RWPE1 (cell line): ENCODE results near the gene ABHD16A.

Source experiments
- CTCF ChIA-PET: fragments of 350-600 bp; sonication (Branson Sonifier 250); formaldehyde crosslinking; extraction: SDS; loops from one replicate; lab custom pipeline; 2021; lab: Yijun Ruan, JAX
- POLR2A ChIA-PET: fragments of 400-600 bp; formaldehyde crosslinking; extraction: SDS; loops from one replicate; lab custom pipeline; 2020; ENCODE audit warnings: antibody characterized with exemption; ENCODE audit not compliant: low non-redundant PET; lab: Yijun Ruan, JAX
- DNase-seq: peaks from one replicate; pipeline ENCODE4 v3.0.0; 2012; ENCODE audit warnings: low spot score
- H3K27ac ChIP-seq: fragments of 450-650 bp; 2 replicates; pipeline ENCODE4 v1.5.1; 2017
- TF ChIP-seq, protein P1 (sequence below): fragments of 450-650 bp; conservative IDR thresholded peaks from 2 replicates; pipeline ENCODE4 v1.5.1; 2017; ENCODE audit warnings: low read depth, mild to moderate bottlenecking

ABHD16A gene

DNA sequence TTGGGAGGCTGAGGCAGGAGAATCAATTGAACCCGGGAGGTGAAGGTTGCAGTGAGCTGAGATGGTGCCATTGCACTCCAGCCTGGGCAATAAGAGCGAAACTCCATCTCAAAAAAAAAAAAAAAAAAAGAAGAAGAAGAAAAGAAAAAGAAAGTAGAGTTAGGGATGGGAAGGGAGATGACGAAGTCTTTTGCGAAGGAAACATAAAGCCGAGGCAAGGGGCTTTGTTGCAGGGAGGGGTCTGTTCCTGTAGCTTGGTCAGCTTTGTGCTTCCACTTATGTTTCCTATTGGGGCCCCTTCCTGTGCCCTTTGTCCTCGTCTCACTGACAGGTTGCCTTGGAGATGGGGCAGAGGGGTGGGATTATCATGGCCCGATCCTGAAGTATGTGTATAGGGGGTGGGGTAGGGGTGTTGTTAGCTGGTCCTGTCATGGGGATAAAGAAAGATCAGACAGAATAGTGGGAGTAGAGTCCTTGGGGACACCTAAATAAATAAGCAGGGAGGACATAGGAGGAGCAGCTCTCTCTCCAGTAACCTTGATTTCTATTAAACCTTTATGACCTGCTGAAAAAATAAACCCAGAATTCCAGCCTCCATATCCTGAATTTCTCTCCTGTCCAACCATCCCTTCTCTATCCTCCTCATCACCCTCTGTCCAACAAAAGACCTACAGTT lies 34.3 kb upstream of the ABHD16A start:
- ChIA-PET CTCF (interaction anchor here (0.6 kb wide), 1 partner anchor 57 kb away, joined by 4 read pairs; no protein-coding TSS in a partner anchor), POLR2A (no interaction called here)
- TF ChIP-seq, protein P1, sequence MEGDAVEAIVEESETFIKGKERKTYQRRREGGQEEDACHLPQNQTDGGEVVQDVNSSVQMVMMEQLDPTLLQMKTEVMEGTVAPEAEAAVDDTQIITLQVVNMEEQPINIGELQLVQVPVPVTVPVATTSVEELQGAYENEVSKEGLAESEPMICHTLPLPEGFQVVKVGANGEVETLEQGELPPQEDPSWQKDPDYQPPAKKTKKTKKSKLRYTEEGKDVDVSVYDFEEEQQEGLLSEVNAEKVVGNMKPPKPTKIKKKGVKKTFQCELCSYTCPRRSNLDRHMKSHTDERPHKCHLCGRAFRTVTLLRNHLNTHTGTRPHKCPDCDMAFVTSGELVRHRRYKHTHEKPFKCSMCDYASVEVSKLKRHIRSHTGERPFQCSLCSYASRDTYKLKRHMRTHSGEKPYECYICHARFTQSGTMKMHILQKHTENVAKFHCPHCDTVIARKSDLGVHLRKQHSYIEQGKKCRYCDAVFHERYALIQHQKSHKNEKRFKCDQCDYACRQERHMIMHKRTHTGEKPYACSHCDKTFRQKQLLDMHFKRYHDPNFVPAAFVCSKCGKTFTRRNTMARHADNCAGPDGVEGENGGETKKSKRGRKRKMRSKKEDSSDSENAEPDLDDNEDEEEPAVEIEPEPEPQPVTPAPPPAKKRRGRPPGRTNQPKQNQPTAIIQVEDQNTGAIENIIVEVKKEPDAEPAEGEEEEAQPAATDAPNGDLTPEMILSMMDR = no peak
- H3K27ac ChIP-seq = peak overlapping the region; percentile 96
- DNase-seq = no peak

DNA sequence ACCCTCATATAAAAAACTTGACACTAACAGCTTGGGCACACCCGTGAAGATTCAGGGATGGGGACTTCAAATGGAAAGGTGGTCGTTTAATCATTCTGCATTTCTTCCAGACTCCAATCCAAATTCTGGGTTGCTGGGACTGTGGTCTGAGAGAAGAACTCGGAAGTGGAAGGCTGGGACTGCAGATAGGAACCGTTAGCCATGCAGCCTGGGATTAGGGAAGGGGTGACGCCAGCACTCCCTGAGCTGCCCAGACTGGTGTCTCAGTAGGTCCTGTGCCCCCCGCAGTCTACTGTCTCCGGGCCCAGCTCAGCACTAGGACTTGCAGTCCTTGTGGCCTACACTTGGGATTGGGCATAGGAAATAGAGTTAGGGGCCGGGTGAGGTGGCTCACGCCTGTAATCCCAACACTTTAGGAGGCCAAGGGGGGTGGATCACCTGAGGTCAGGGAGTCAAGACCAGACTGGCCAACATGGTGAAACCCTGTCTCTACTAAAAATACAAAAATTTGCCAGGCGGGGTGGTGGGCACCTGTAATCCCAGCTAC lies 33.7 kb upstream of the ABHD16A start:
- POLR2A ChIA-PET = no interaction called here
- DNase-seq = no peak
- TF ChIP-seq, protein P1 = no peak
- CTCF ChIA-PET = interaction anchor here (0.6 kb wide), 1 partner anchor 33 kb away, joined by 3 read pairs; no protein-coding TSS in a partner anchor
- H3K27ac ChIP-seq = peak overlapping the region; percentile 96

DNA sequence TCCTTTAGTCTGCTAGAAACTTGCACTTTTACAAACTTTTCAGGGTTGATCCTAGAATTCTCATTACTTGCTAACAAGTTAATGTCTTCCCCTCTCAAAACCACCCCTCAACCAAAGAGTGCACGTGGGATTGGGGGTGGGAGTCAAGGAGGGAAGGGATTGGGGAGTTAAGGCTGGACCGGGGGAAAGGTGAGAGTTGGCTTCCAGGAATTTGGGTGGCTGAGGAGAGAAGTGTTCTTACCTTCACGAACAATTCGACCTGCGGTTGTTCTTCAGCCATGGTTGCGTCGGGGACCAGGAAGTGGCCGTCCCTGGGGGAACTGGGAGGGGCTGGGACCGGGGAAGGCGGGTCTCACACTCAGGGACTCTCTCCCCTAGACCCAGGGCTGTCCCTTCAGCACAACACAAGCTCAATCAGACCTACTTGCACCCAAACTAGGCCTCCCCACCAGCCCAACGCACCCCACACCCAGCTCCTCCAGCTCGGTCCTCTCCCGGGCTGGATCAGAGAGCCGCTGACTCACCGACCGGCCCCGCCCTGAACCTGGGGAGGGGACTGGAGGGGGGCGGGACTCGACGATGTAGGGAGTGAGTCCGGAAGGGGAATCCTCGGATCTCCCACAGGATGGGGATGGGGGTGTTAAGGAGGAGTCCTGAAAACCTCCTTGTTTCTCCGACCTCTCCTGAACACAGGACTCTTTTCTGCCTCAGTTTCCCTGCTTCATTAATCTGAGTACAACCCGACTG lies 33.1 kb upstream of the ABHD16A start, which contains the start of gene CLIC1:
Gene CLIC1 (minus strand): TSS at position 510 of the 747 bp plus-strand sequence. CDS start 230 bp downstream, at position 280.
- peak; percentile 94 for DNase-seq
- TF ChIP-seq, protein P1 = no peak
- peak within 1 kb of the TSS; percentile 96 for H3K27ac ChIP-seq
- ChIA-PET POLR2A (interaction anchor here (1.2 kb wide), 1 partner anchor 76 kb away, joined by 3 read pairs; the partner anchor contains the start of gene C6orf47), CTCF (interaction anchor here (0.5 to 0.8 kb wide), 5 partner anchors 33 to 216 kb away, joined by 3 read pairs; partner anchors contain the start of gene HSPA1B)

DNA sequence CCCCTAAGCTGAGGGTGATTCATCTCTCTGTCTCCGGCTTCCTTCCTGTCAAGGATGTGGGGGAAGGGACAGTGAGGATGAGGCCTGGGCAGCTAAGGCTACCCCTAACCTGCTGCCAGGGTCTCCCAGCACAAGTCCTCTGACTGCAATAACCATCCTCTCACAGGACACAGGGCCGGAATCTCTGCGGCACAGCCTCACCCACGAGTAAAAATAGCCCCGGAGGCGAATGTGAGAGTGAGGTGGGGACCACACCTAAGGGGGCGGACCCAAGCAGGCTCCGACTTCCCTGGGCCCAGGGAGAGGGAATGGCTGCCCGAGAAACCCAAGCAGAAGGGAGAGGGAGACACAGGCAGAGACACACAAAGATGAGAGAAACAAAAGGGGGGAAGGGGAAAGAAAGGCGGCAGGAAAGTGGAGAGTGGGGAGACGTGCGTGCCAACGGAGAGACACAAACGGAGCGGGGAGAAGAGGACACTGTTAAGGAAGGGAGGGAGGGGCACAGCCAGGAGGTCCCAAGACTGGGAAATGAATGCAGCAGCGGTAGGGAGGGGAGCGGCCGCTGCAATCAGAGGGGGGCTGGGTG lies 31.8 kb upstream of the ABHD16A start:
- DNase-seq = peak; percentile 86
- peak overlapping the region; percentile 96 for H3K27ac ChIP-seq
- ChIA-PET CTCF (interaction anchor here (0.6 to 0.8 kb wide), 3 partner anchors 10 to 54 kb away, joined by 3 to 8 read pairs (median 4); partner anchors contain the start of gene LY6G5C), POLR2A (interaction anchor here (0.6 to 1.2 kb wide), 2 partner anchors 24 to 74 kb away, joined by 3 read pairs; partner anchors contain the start of gene C6orf47)
- TF ChIP-seq, protein P1 = no peak

DNA sequence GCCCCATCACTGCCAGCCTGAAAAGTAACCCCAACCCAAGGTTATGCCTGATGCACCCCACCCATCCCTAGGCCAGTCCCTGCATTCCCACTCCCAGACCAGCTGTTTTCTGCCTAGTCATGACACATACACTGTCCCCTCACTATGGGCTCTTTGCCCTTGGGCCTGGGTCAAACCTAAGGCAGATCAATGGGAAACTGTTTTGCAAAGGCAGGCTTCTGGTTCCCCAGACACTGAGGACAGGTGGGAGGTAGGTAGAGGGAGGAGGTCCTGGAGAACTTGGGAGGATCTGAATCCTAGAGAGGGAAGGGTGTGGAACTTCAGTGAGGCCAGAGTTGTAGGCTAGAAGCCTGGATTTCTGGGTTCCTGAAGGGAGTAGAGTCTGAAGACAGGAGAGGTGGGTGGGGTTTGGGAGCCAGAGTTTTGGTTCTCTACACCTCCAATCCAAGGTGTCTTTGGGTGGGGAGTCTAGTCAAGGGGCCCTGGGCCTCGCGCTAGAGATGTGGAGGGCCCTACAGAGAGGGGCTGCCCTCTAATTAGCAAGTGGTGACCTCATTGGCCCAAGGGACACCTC lies 31.2 kb upstream of the ABHD16A start:
- TF ChIP-seq, protein P1 = no peak
- POLR2A ChIA-PET = no interaction called here
- DNase-seq = no peak
- CTCF ChIA-PET = no interaction called here
- H3K27ac ChIP-seq = peak overlapping the region; percentile 96
